Transverse colon (tissue), 4 donors: ENCODE measurements around the gene PRMT2.

Experiments
- CTCF ChIP-seq, 5 experiments: fragments of 200-600 bp in 3 of 5; fragments of 450-650 bp in 2 of 5; sonication (generic) in 3 of 5; IDR thresholded peaks; 1 replicate in 2 of 5; 2 replicates in 3 of 5; pipeline ENCODE4 v1.5.1; 2016 to 2017; ENCODE audit warnings: antibody characterized with exemption in 5 of 5, inconsistent platforms in 3 of 5, mild to moderate bottlenecking in 2 of 5, moderate library complexity in 1 of 5
- POLR2A ChIP-seq: fragments of 450-650 bp; IDR thresholded peaks from one replicate; pipeline ENCODE4 v1.6.1; 2016; ENCODE audit warnings: antibody characterized with exemption, mild to moderate bottlenecking, moderate library complexity
- POLR2AphosphoS5 ChIP-seq, 3 donors: sonication (generic); formaldehyde crosslinking; IDR thresholded peaks; one replicate each; pipeline ENCODE4 v1.6.1; 2016; ENCODE audit warnings: antibody characterized with exemption in 3 of 3

- TF ChIP-seq CTCF (IDR thresholded peaks at IDR 0.05) (peak in 2 of 5 experiments; percentile 4 to 45), POLR2AphosphoS5 (IDR thresholded peaks at IDR 0.05) (peak; percentile 92 to 99 (median 96)), POLR2A (peak; percentile 95)
These were observed at the start of gene PRMT2 for GRCh38 chr21:46635324-46636180.
